K562 (cell line): Measurements from ENCODE around the gene ING4. TPM values are rescaled to one million over a fixed set of nuclear protein-coding genes. Genes with fewer than 3 reads are reported as not detected.

Experiments
- ATAC-seq: fragments of 200-7000 bp; cut with Tn5 transposase; 3 replicates; pipeline ENCODE4 v1.9.1; 2020; ENCODE audit warnings: moderate library complexity
- BruUV-seq: library from RNA; stranded (reverse); fragments of 400-500 nt; replicated peaks from 2 replicates; lab custom pipeline; 2021; lab: Mats Ljungman, UMichigan
- CTCF ChIA-PET: fragments of 300-600 bp; formaldehyde crosslinking; extraction: SDS; loops from one replicate; lab custom pipeline; 2021; ENCODE audit warnings: low intra/inter-chr PET ratio; lab: Yijun Ruan, JAX
- POLR2A ChIA-PET: fragments of 300-600, 350-650 bp; sonication (Branson Sonifier 250); formaldehyde crosslinking; extraction: SDS; loops from one replicate; lab custom pipeline; 2021; ENCODE audit warnings: antibody characterized with exemption, inconsistent platforms; lab: Yijun Ruan, JAX
- DNase-seq, 4 experiments: peaks; one replicate each; pipeline versions ENCODE4 v3.0.0 to v3.0.0-alpha.2; 2011 to 2018; ENCODE audit warnings: low spot score in 3 of 4, mixed read lengths in 3 of 4; ENCODE audit errors: extremely low read depth in 1 of 4
- FAIRE-seq: peaks from 2 replicates; lab custom pipeline; 2011; peaks lifted over from hg19 to GRCh38; lab: Jason Lieb, UNC
- H2AFZ ChIP-seq: 2 replicates; pipeline ENCODE4 v1.6.0; 2011; ENCODE audit warnings: low read depth, low read length, control low read depth, inconsistent platforms
- H3K27ac ChIP-seq: fragments of 200-600 bp; 3 replicates; pipeline ENCODE4 v1.8.0; 2011; ENCODE audit warnings: low read depth, mild to moderate bottlenecking, control low read depth, inconsistent platforms, low read length, moderate library complexity, mixed read lengths; ENCODE audit errors: extremely low read depth
- H3K27me3 ChIP-seq, 2 experiments: fragments of 300-600 bp in 1 of 2; 2 replicates in 1 of 2; 3 replicates in 1 of 2; pipeline versions ENCODE4 v1.6.0 to v1.8.0; 2011; ENCODE audit warnings: inconsistent platforms in 2 of 2, low read length in 2 of 2, mild to moderate bottlenecking in 1 of 2, mixed read lengths in 1 of 2, moderate library complexity in 1 of 2; ENCODE audit not compliant: control insufficient read depth in 2 of 2, insufficient read depth in 2 of 2
- H3K36me3 ChIP-seq: fragments of 300-600 bp; 3 replicates; pipeline ENCODE4 v1.8.0; 2011; ENCODE audit warnings: mild to moderate bottlenecking, low read length, inconsistent platforms; ENCODE audit not compliant: control insufficient read depth, insufficient read depth
- H3K4me1 ChIP-seq, 2 experiments: fragments of 200-600 bp in 1 of 2; replicated peaks in 1 of 2; 2 replicates in 1 of 2; 3 replicates in 1 of 2; pipeline versions ENCODE4 v1.5.1 to v1.8.0; 2011; ENCODE audit warnings: inconsistent platforms in 2 of 2, low read length in 2 of 2, mild to moderate bottlenecking in 1 of 2, mixed read lengths in 1 of 2, moderate library complexity in 1 of 2; ENCODE audit not compliant: control insufficient read depth in 2 of 2, insufficient read depth in 2 of 2
- H3K4me2 ChIP-seq: 2 replicates; pipeline ENCODE4 v1.6.1; 2011; ENCODE audit warnings: low read length, control low read depth, inconsistent platforms, mixed read lengths; ENCODE audit not compliant: insufficient read depth
- H3K4me3 ChIP-seq: fragments of 200-600 bp; sonication (generic), shearing (Covaris generic); 2 replicates; pipeline ENCODE4 v1.5.1; 2016; ENCODE audit warnings: control low read depth, inconsistent platforms
- H3K79me2 ChIP-seq: fragments of 200-600 bp; 3 replicates; pipeline ENCODE4 v1.8.0; 2011; ENCODE audit warnings: low read length, inconsistent platforms; ENCODE audit not compliant: control insufficient read depth, insufficient read depth
- H3K9ac ChIP-seq, 2 experiments: 2 replicates each; pipeline versions ENCODE4 v1.6.0 to v1.6.1; 2011; ENCODE audit warnings: low read depth in 2 of 2, low read length in 2 of 2, control low read depth in 1 of 2, inconsistent platforms in 1 of 2, mild to moderate bottlenecking in 1 of 2, mixed read lengths in 1 of 2; ENCODE audit not compliant: insufficient read depth in 1 of 2
- H3K9me1 ChIP-seq: one replicate; pipeline ENCODE4 v1.6.0; 2011; ENCODE audit warnings: inconsistent platforms, mild to moderate bottlenecking, low read length, moderate library complexity; ENCODE audit not compliant: control insufficient read depth, insufficient read depth
- H3K9me3 ChIP-seq: replicated peaks from 2 replicates; pipeline ENCODE4 v1.5.1; 2011; ENCODE audit warnings: low read depth, low read length, inconsistent platforms; ENCODE audit not compliant: control insufficient read depth, insufficient read depth
- H4K20me1 ChIP-seq: replicated peaks from 2 replicates; pipeline ENCODE4 v1.6.1; 2011; ENCODE audit warnings: low read length, inconsistent platforms, mixed read lengths; ENCODE audit not compliant: control insufficient read depth, insufficient read depth
- EZH2 ChIP-seq: IDR thresholded peaks from 2 replicates; pipeline ENCODE4 v1.6.1; 2012; ENCODE audit warnings: low read depth, mild to moderate bottlenecking, inconsistent platforms, low read length, borderline replicate concordance
- HEY1 ChIP-seq: fragments of 250-450 bp; sonication (Bioruptor Pico); IDR thresholded peaks from 2 replicates; pipeline ENCODE4 v1.5.0; 2020; ENCODE audit warnings: mild to moderate bottlenecking, moderate library complexity, borderline replicate concordance
- MBD1 ChIP-seq: fragments of 250-450 bp; sonication (Bioruptor Pico); IDR thresholded peaks from 2 replicates; pipeline ENCODE4 v1.8.0; 2022; ENCODE audit warnings: inconsistent platforms
- PPARD ChIP-seq: fragments of 250-450 bp; sonication (Bioruptor Pico); IDR thresholded peaks from 2 replicates; pipeline ENCODE4 v1.8.0; 2022; ENCODE audit warnings: inconsistent platforms, mild to moderate bottlenecking, moderate library complexity
- TEAD2 ChIP-seq: fragments of 450-650 bp; IDR thresholded peaks from 2 replicates; pipeline ENCODE4 v1.6.1; 2016; ENCODE audit warnings: missing genetic modification characterization, control low read depth, missing compliant biosample characterization
- ZFPM2 ChIP-seq: fragments of 250-450 bp; sonication (Bioruptor Pico); IDR thresholded peaks from 2 replicates; pipeline ENCODE4 v1.5.1; 2022; ENCODE audit warnings: mild to moderate bottlenecking
- ZKSCAN3 ChIP-seq: fragments of 250-450 bp; sonication (Bioruptor Pico); IDR thresholded peaks from 2 replicates; pipeline ENCODE4 v1.4.0; 2020
- ZNF592 ChIP-seq: fragments of 450-650 bp; IDR thresholded peaks from 2 replicates; pipeline ENCODE4 v1.6.1; 2017; ENCODE audit warnings: antibody characterized with exemption, mild to moderate bottlenecking
- ZNF696 ChIP-seq: fragments of 250-450 bp; sonication (Bioruptor Pico); conservative IDR thresholded peaks from 2 replicates; pipeline ENCODE4 v1.4.0; 2020; ENCODE audit warnings: mild to moderate bottlenecking, moderate library complexity
- WGBS: fragments of 100-300 bp; shearing (Covaris generic); methylation state at CpG from one replicate; pipeline ENCODE4 v1.1.6; 2016; ENCODE audit warnings: low coverage, mixed read lengths; ENCODE audit not compliant: insufficient coverage; ENCODE audit errors: missing lambda C conversion rate; 5-methylcytosine and 5-hydroxymethylcytosine counted together
- in situ Hi-C: fragments of 300-500 bp; cut with MboI; formaldehyde crosslinking; loops from 4 replicates; pipeline ENCODE4 v1.15.0; 2018; ENCODE audit warnings: inconsistent platforms, mixed read lengths
- intact Hi-C: fragments of 100-400 bp; cut with micrococcal nuclease; formaldehyde crosslinking; loops from 2 replicates; pipeline ENCODE4 v1.14.2; 2022
- polyA plus RNA-seq, 8 experiments: library from polyadenylated mRNA; depleted of rRNA in 4 of 8; stranded (reverse) in 5 of 8; unstranded in 3 of 8; fragments of >200 nt; fragmentation: Nextera tagmentation in 2 of 8; fragmentation: Illumina TruSeq in 1 of 8; extraction: Ambion mirVana in 2 of 8; extraction: Trizol in 1 of 8; gene quantifications; 2 replicates each; pipeline versions ENCODE4 v1.2.1 to v1.2.3, GENCODE V29; 2011 to 2014; ENCODE audit warnings: inconsistent platforms in 1 of 8, missing spikeins in 1 of 8
- total RNA-seq, 7 experiments: library from RNA; depleted of rRNA in 6 of 7; stranded (reverse); fragments of >200 nt in 6 of 7; fragmentation: Illumina TruSeq in 2 of 7; extraction: Trizol in 2 of 7; gene quantifications; 2 replicates each; pipeline versions ENCODE4 v1.2.1 to v1.2.3, GENCODE V29; 2011 to 2021; ENCODE audit warnings: low replicate concordance in 1 of 7

Gene ING4
- total and polyA plus RNA-seq, 9 of the 15 experiments (the other 6 are each of a cell fraction or from before 2014, with no cell fraction given) = 6.6 to 30.2 (median 15.7) TPM

DNA sequence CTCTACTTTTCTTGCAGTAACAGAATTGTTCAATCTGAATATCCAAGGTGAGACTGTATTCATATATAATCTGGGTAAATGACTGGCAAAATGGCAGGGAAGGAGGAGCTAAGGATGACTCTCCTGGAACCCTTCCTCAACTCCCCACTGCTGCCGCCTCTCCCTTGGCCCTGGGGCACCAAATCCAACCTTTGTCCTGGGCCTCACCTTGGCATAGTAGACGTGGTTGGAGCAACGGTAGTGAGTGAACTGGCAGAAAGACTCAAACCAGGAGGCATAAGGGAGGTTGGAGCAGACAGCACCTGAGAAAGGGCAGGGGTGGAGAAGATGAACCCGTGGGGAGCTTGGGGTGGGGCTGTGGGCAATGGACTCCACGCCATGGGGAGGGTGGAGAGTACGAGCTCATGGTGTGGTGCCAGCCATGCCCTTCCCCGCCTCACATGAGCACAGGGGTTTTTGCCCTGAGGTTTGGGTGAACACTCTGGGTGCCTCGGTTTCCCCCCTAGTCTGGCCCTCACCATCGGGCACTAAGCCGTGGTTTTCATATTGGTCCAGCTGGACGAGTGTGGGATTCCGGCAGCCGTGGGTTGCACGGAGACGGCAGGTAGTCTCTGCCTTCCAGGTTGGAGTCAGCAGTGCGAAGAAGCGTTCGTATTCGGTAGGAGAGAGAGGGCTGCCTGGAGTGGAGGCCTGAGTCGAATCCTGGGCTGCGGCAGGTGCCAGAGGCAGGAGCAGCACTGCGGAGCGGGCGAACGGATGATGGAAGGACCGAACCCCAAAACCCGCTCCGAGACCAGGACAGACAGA is 16.4 kb downstream of the ING4 start:
- no peak overlapping the region for H3K4me3 ChIP-seq

GRCh38 chr12:6644903-6645302 is 18.0 kb downstream of the ING4 start:
- no peak for FAIRE-seq
- H3K4me2 ChIP-seq = no peak overlapping the region
- TF ChIP-seq ZNF696 (CRISPR knock-in tag) (no peak), ZNF592 (no peak), MBD1 (CRISPR knock-in tag) (no peak), HEY1 (CRISPR knock-in tag) (no peak), ZKSCAN3 (CRISPR knock-in tag) (no peak)

More for the DNA sequence above, 16.4 kb downstream of the ING4 start:
- Histone ChIP-seq H2AFZ (no peak overlapping the region), H3K36me3 (peaks cover 4% of the 10 kb centered on the region; the same call in 1 of the 3 replicates), H3K9ac (no peak overlapping the region), H3K4me2 (no peak overlapping the region)
- POLR2A ChIA-PET = interaction anchor here (0.8 kb wide), 1 partner anchor 315 kb away, joined by 3 read pairs; no protein-coding TSS in a partner anchor
- BruUV-seq = no TSS peak
- intact Hi-C loops = no loop called here
- TF ChIP-seq ZFPM2 (CRISPR knock-in tag) (no peak), EZH2 (no peak), TEAD2 (tag) (no peak), PPARD (CRISPR knock-in tag) (no peak)
- TF ChIP-seq, all 486 proteins: peak for 0
- peaks cover 8% of the 10 kb centered on the region for H3K9me3 ChIP-seq
- no peak for ATAC-seq
- H3K27ac ChIP-seq = no peak overlapping the region
- DNase-seq = no peak
- H3K4me1 ChIP-seq = peaks cover 0 to 8% of the 10 kb centered on the region in 2 experiments; a peak in 4 of 5 replicates
- H3K27me3 ChIP-seq = no peaks in the 10 kb centered on the region
- CTCF ChIA-PET = no interaction called here
- no peak for FAIRE-seq
- WGBS = 70% methylated on average over 2 of the region's 28 CpGs
- in situ Hi-C loops = no loop called here
- no peaks in the 10 kb centered on the region for H3K79me2 ChIP-seq
- H3K9me1 ChIP-seq = no peaks in the 10 kb centered on the region
- no peaks in the 10 kb centered on the region for H4K20me1 ChIP-seq

More at GRCh38 chr12:6644903-6645302, 18.0 kb downstream of the ING4 start:
- in situ Hi-C loops (no loop called here), intact Hi-C loops (loop anchor here (1.0 kb wide), 1 partner anchor 28 kb away; no protein-coding TSS in a partner anchor)
- BruUV-seq = no TSS peak
- 18% methylated on average over 4 of the region's 5 CpGs for WGBS
- no peaks in the 10 kb centered on the region for H3K27me3 ChIP-seq
- H3K9me1 ChIP-seq = no peaks in the 10 kb centered on the region
- DNase-seq (no peak), ATAC-seq (peak; percentile 54; the same call in 1 of the 3 replicates)
- no peaks in the 10 kb centered on the region for H3K36me3 ChIP-seq
- no peak overlapping the region for H3K4me3 ChIP-seq
- H2AFZ ChIP-seq = peak overlapping the region; percentile 82
- ChIA-PET POLR2A (interaction anchor here (0.8 to 1.0 kb wide), 3 partner anchors 8 to 30 kb away, joined by 3 to 4 read pairs (median 3); partner anchors contain the start of gene LPAR5), CTCF (interaction anchor here (0.9 kb wide), 1 partner anchor 28 kb away, joined by 3 read pairs; no protein-coding TSS in a partner anchor)
- no peak overlapping the region for H3K27ac ChIP-seq
- no peak overlapping the region for H3K9ac ChIP-seq
- no peaks in the 10 kb centered on the region for H4K20me1 ChIP-seq
- no peaks in the 10 kb centered on the region for H3K79me2 ChIP-seq
- H3K9me3 ChIP-seq = peaks cover 8% of the 10 kb centered on the region
- H3K4me1 ChIP-seq = peaks cover 13 to 14% of the 10 kb centered on the region in 2 experiments; a peak in 4 of 5 replicates
